HG02870 (cell line): Measurements from ENCODE around the gene MSL3B.

Experiments
- ATAC-seq: cut with Tn5 transposase; IDR thresholded peaks from one replicate; pipeline ENCODE4 v1.9.1; 2021; ENCODE audit warnings: mild to moderate bottlenecking, moderate library complexity; ENCODE audit not compliant: unreplicated experiment

Gene MSL3B

DNA sequence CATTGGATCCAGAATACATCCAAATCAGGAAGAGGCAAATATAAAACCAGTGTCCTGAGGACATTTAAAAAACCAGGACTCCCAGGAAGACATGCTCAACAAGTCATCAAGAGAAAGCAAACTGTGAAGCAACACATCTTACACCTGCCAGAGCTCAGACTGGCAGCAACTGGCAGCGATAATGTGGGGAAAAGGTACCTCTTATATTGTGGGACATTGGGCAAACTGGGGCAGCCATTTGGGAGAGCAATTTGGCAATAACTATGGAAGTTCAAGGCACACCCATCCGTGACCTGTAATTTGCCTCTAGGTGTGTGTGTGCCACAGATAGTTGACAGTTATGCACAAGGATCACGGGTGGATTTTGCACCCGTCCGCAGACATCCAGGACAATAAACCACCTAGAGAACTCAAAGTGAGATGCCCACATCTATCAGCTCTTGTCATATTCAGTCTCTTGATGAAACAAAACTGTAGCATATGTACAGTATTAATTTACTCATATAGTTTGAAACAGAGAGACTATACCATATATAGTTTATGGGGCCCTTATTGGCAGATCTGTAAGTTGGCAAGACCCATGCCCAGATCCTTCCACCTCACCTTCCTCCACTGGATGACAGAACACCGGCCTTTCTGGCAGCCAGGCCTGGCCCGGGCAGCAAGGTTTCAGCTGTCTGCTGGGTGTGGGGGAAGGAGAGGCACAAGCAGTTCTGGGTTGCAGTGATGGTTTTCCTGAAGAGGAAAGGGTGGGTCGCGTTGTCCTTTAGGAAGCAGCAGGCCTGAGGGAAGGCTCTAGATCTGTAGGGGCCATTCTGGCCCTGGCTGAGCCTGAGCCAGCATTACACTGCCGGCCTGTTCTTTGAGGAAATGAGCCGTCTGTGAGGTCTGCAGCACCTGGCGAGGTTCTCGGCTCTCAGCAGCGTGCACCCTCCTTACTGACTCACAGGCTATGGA is 32.7 kb downstream of the MSL3B start:
- no peak for ATAC-seq

DNA sequence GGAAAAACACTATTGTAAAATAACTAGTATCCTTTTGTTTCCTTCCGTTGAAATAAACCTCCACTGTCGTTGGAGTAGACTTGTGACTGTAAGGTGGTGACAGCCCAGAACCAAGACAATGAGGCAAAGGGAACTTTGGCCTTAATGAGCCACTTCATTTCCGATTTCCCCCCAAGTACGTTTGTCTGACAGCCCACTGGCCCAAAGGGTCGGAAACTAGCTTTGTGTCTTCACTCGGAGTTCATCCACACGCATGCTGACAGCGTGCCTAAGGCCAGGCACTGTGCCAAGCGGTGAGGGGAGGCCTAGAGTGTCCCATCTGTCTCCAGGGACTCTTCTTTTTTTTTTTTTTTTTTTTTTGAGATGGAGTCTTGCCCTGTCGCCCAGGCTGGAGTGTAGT is 34.8 kb downstream of the MSL3B start:
- ATAC-seq, result no peak

DNA sequence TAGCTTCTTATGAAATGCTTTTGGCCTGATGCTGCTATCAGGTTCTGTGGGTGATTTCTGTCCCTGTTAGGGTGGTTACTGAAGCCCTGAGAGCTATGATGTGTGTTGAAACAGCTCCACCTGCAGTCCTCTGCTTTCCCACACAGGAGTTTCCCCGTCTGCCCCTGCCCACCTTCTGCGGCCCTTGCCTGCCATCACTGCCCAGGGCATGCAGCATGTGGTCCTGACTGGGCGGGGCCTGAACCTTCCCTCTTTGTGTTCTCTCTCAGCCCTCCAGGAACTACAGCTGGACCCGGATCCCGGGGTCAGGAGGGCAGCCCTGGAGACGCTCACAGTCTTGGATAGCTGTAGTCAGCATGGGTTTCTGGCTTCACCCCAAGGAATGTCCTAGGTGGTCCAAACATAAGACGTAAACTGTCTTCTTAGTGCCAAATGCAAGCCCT is 35.3 kb downstream of the MSL3B start:
- ATAC-seq, result no peak

DNA sequence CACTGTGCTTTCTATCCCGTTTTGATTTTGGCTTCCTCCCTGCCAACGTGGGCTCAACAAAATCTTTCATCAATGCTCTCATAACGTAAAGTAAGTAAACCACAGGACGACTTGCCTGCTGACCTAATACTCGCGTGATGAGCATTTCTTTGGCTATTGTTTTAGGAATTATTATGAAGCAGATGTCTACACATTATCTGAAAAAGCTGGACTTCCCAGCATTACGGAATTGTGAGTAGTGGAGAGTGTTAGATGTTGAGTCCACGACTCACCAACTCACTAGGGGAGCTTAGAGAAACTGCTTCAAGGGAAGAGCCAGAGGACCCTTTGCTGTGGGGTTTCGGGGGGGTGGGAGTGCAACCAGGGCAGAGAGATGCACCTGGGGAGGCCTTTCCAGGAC is 35.8 kb downstream of the MSL3B start:
- ATAC-seq, result no peak

DNA sequence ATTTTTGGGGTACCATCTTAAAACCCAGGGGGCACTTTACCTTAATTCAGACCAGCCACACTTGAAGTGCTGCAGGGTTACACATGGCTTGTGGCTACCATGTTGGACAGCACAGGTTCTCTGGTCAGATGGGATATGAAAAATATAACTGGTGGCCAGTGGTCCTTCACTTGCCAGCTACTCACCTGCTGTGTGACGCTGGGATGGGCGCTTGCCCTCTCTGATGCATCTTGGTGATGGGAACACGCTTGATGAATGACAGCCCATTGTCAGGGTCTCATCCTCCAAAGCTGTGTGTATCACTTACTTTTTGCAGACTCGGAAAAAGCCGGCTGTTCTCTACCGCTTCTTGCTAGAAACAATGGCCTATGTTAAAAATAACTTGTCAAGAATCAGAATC is 36.3 kb downstream of the MSL3B start:
- no peak for ATAC-seq

DNA sequence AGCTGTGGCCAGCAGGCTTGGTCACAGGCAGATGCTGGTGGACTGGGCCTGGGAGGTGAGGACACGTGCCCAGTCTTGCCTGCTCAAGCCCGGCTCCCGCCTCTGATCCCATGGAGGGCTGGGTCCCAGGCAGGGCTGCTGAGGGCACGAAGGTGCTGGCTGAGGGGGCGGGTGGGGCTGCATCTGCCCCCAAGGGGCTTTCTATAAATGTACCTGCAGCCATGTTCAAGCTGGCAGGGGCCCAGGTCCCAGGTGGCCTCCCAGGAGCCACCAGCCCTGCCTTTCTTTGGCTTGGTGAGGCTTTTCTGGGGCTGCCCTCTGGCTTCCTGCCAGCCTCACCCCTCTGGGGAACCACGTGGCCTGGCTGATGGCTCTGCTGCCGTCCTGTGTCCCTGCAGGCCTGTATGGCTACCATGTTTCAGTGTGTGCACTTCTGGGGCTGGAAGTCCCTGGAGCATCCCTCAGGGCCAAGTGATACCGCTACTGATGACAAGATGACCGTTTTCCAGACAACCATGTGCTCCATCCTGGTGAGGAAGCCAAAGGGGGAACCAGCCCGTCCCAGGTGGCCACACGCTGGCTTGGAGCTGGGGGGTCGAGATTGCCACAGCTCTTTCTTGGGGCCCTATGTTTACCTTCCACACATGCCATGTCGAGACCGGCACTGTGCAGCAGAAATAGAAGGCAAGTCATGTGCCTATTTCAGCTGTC is 37.0 kb downstream of the MSL3B start:
- no peak for ATAC-seq

DNA sequence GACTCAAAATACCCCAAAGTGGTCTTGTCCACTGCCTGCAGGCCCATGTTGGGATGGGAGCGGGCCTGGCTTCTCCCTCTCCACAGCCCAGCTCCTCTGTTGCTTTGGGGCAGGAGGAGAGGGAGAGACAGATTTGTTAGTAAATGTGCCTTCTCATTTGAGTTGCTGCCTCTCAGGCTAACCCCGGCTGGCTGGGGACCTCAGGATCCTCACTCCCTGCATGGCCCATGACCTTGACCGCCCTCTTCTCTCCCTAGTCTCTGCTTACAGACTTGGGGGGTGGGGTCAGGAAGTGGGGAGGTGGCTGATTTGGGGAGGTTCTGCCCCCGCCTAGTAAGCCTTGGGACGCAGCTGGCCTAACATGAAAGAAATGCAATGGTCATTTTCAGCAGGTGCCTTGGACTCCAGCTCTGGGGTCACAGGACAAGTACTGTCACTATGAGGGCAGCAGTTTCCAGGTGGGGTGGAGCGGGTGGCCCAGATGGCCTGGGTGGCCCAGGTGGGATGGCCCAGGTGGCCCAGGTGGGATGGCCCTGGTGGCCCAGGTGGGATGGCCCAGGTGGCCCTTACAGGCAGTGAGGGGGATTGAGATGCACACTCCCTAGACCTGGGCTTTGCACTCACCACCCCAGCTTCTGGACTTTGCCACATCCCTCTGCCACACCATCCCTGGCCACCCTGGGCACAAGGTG is 37.9 kb downstream of the MSL3B start:
- no peak for ATAC-seq

DNA sequence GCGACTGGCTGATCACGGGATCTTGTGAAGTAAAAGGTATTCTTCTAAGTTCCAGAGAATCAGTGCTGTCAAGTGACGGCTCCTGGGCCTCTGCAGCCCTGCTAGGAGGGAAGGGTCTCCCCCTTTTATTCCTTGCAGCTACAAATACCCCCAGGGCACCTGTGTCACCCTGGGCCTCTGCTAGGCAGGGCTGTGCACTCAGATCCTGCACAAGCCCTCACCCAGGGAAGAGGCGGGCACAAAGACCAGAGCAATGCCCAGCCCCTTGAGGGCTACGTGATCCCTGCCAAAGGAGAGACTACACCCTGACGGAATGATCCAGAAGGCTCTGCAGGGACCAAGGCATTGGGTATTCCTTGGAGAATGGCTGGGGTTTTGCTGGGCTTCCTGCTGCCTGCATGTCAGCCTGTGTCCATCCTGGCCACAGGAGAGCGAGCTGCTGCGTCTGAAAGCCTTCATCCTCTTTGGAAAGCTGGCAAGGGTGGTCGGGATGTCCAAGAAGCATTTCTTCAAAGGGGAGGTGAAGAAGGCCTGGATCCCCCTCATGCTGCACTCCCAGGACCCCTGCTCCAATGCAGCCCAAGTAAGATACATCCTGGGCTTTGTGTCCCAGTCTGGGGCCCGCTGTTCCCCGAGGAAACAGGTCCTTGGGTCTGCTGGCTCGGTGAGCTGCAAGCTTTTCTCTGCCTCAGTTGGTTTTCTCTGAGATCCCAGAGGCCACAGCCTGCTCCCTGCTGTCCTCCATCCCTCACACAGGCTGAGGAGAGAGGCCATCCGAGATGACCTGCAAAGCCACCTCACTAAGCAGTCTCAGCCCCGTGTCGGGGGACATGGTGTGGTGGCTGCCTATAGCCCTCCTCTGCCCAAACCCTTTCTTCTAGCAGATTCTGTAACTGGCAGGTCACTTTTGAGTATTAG is 38.7 kb downstream of the MSL3B start:
- no peak for ATAC-seq

DNA sequence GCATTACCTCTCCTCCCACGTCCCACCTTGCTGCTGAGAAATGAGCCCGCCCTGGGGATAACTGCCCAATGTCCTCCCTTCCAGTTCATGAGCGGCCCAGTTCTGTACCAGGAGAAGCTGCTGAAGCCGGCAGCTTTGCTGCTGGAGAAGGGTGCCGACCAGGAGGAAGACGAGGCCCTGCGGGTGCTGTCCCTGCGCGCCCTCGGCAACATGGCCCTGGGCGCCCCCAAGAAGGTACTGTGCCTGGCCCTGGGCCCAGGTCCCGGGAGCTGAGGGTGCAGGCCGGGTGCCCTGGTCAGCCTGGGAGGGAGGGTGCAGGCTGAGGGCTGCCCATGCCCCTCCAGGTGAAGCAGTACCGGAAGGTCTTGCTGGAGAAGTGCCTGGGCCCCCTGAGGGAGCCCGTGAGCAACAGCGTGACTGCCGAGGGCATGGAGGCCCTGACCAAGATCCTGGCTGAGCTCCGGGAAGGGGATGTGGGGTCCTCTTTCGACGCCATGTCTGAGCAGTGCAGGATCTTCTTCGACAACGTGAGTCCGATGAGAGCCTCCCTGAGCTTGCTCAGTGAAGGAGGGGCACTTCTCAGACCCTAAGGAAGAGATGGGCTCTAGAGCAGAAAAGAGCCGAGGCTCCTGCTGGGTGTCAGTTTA is 39.5 kb downstream of the MSL3B start:
- no peak for ATAC-seq

DNA sequence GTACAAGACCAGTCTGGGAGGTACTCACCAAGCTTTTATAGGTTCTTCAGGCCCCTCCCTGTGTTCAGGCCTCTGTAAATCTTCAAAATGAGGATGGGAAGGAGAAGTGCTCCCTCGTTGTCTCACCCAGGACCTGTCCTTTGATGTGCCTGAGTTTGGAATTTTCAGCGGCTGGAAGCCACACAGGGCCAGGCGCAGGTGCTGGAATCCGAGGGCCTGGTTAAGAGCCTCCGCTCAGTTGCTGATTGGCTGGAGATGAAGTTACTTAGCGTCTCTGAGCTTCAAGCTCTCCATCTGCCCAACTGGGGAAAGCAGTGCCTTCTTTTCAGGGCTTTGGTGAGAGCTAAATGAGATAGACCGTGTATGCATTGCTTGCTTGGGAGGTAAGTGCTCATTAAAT is 43.8 kb downstream of the MSL3B start:
- ATAC-seq, result no peak

DNA sequence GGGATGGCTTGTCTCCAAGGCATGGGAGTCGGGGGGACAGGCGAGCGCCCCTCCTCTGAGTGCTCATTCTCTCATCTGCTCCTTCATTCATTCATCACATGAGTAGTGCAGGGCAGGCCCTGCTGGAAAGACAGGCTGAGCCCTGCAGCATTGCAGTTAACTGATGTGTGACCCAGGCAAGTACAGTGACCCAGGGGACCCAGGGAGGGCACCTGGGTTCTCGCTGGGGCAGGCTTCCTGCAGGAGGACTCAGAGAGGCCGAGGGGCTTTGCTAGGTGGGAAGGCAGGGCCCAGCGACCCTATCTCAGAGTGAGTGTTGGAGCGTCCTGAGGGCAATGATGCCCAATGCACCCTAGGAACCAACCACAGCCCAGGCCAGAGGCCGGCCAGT is 44.5 kb downstream of the MSL3B start:
- ATAC-seq, result no peak

DNA sequence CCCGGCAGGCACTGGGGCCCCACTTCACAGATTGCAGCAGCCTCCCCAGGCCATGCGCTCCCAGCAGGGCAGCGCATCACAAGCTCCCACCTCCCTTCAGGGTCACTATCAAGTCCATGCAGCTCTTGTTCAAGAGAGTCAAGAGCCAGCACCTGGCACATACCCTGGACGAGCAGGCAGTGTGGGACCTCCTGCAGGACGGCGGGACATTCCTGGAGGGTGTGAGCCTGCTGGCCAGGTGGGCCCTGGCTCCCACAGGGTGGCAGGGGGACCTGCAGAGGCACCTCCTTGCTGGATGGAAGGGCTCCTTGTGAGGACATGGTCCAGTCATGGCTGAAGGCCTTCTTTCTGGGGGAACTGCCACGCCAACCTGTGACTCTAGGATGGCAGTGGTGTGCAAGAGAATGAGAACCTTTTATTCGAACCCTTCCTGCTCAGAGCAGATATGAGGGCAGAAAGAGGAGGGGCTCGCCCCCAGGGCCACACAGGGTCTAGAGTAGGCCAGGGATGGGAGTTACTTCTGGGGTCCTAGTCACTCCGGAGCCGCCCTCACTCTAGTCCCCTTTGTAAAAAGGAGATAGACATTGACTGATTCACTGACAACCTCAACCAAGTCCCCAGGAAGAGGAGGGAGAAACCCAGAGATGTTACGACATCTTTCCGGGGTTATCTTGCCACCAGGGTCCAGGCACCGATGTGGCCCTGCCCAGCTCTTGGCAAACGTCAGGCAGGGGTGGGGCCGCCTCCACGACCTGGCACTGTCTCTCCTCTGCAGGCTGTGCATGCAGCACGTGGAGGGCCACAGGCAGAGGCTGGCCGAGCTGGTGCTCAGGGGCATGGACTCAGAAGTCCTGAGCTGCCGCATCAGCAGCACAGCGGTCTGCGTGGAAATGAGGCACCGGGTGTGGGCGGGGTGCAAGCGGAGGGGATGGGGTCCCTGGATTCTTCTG is 45.1 kb downstream of the MSL3B start:
- ATAC-seq, result no peak

DNA sequence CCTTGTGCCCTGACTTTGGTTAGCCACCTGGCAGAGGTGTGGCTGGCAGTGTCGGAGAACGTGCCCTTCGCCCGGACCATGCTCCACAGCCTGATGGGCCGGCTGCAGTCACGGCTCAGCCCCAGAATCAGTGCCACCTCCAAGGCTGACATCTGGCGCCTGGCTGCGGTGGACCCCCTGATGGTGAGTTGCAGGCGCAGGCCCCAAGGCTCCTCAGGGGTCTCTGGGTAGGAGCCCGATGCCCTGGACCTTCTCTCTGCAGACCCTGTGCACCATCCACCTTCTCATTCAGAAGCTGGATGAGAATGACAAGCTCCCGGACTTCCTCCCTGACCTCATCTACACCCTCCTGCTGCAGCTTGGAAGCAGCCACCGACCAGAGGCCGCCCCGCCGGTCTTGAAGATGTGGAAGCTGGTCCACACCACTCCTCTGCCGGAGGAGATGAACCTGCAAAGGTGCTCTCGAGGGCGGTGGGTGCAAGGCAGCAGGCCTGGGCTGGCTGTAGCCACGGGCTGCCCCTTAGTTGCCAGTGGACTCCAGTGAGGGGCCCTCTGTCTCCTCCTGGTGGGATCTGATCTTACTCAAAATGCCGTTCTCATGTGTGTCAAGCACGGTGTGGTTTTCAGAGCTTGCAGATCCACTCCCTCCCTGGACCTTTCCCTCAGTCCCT is 46.0 kb downstream of the MSL3B start:
- no peak for ATAC-seq

DNA sequence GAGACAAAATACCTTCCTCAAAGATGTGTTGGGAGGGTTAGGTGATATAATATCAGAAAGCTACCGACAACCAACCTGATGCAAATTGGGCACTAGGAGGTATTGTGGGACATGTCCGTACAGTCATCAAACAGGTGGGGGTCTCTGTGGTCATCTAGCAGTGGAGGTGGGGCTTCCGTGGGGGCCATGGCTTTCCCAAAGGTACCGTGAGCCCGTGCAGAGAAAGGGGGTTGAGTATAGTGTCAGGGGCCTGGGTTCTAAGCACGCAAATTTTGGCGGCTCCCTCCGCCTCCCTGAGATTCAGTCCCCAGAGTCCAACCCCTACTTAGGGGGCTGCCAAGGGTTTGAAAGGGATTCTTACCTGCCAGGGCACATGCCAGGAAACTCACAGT is 46.5 kb downstream of the MSL3B start:
- no peak for ATAC-seq

DNA sequence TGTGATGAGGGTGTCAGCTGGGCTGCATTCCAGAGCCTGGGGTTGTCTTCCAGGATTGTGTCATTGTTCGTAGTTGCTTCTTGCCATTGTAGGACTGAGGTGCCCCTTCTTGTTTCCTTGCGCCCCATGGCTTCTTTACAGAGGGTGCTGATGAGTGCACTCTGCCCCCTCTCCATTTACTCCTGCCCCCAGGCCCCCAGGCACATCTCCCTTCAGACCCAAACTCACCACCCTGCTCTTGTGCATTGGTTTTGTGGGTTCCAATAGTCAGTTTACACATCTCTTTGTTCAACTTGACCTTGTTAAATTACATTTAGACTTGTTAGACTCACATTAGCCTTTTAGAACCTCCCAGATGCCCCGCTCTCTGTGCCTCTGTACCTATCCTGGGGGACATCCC is 47.0 kb downstream of the MSL3B start:
- no peak for ATAC-seq

DNA sequence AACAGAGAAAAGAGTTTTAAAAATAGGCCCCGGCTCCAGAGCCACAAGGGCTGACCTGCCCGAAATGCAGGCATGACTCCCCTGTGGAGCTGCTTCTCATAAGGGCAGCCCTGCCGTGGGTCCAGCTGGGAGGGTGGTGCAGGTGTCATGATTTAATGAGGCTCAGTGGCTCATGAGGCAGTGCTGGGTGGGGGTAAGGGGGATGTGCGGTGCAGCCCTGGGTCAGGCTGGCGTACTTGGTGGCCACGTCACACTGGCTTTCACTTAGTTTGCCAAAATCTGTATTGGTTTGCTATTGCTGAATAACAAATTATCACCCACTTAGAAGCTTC is 47.4 kb downstream of the MSL3B start:
- ATAC-seq, result no peak

DNA sequence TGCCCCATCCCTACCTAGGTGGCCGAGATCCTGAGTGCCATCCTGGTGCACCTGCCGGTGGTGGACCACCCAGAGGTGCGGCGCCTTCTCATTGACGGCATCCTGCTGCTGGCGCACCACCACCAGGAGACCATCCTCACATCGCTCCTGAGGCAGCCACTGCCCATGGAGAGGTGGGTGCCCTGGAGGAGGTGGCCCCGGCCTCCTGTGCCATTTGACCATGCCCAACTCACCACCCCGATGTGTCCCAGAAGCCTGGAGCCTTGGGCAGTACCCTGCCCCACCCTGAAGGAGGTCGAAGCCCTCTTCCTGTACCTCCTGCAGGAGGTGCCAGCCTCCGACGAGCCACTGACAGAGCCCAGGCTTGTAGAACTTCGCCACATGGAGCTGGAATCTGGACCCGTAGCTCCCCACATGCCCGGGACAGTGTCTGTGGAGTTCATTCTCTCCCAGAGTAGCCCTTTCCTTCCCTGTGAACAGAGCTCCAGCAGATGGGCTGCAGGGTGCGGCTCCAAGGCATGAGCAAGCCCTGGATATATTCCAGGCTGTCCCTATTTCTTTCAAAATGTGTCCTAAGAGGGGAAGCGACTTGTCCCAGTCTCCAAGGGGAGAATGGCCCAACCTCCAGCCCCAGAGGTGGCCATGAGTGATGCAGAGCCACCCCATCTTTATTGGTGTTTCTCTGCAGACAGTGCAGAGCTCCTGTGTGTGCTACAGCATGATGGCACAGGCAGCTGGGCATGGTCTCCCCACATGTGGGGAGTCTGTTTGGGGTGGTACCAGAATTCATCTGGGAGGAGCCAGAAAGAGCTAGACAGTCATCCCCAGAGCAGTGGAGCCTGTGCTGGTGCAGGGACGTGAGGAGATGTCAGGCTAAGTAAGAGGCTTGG is 48.1 kb downstream of the MSL3B start:
- ATAC-seq, result no peak
